Stimulated activated CD4-positive, alpha-beta T cell treated with anti-CD3 and anti-CD28 coated beads, TNF-alpha, amount 100 ng/mL, for 48 hours (primary cell): Measurements from ENCODE around the gene C16orf96.

Source experiments
- DNase-seq, 3 donors: peaks; one replicate each; pipeline ENCODE4 v3.0.0-alpha.2; 2020; ENCODE audit warnings: low read depth in 3 of 3

The C16orf96 gene

DNA sequence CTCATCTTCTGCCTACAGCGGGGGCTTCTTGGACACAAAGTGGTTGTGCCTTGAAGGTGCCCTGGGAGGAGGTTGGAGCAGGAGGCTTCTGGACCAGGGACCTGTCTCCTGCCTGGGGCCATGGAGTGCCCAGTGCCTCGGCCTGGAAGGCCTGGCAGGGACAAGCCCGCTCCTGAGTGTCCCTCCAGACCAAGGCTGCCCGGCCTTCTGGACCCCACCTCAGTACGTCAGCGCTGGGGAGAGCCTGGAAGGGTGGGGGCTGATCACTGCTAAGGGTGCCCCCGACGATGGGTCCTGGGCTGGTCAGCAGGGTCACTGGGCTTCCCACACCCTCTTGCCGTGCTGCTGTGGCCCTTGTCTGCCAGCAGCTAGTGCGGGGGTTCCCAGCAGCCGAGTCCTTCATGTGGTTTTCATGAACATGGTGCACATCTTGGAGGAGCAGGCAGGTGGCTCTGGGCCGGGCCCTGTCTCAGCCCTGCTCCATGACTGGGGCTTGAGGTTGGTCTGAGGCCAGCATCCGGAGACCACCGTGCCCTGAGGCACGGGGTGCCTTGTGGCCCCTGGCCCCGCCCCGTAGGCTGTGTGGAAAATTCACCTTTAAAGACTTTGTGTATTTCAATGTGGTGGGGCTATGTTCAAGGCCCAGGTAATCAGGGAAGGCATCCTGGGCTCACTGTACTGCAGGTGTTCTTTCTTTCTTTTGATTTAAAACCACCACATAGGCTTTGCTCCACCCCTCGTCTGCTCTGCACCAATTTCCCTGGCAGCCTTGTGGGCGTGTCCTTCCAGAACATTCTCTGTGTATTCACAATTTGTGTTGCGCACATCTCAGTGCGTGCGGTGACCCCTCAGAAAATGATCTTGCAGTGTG lies 90.9 kb downstream of the C16orf96 start:
- no peak for DNase-seq

DNA sequence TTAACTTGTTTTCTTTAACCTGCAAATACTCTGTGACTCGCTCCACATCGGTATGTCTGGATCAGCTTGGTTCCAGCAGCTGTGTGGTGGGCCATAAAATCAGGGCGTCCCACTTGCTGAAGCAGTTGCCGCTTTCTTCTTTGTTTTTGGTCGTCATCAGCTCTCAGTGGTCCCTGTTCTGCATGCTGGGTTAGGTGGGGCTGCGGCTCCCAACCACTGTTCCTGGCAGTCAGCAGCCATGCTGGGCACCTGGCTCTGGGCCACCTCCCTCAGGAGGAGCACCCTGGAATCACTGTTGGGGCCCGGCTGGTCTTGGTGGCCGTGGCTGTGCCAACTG lies 91.5 kb downstream of the C16orf96 start:
- DNase-seq: no peak

- no peak for DNase-seq
These were observed 92.8 kb downstream of the C16orf96 start for GRCh38 chr16:4648917-4649316.

DNA sequence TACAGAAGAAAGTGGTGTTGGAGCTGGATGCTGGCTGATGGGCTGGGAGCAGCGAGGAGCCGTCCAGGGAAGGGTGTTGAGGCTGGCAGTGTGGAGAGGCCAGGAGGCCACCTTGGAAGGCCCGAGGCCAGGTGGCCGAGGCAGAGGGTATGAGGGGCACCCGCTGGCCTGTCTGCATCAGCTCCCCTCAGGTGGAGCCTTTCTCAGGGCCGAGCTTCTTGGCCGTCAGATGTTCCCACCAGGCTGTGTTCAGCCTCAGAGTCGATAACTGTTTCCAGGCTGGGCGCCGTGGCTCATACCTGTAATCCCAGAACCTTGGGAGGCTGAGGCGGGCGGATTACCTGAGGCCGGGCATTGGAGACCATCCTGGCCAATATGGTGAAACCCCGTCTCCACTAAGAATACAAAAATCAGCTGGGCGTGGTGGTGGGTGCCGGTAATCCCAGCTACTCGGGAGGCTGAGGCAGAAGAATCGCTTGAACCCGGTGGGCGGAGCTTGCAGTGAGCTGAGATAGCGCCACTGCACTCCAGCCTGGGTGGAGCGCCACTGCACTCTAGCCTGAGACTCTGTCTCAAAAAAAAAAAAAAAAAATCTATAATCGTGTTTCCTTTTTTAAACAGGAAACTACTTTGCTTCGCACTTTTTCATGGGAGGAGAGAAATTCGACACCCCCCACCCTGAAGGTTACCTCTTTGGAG lies 93.8 kb downstream of the C16orf96 start:
- no peak for DNase-seq
